GM19239 (cell line): Measurements from ENCODE around the gene SNAPC3.
"Not testable (repeated sequence)": the region's sequence is repeated elsewhere in the genome, so short reads cannot be mapped to it uniquely, and the experiment has no call there.

Source experiments
- DNase-seq: peaks from one replicate; pipeline ENCODE4 v3.0.0; 2011; ENCODE audit warnings: low spot score; ENCODE audit not compliant: insufficient read length
- FAIRE-seq: peaks from 2 replicates; lab custom pipeline; 2011; peaks lifted over from hg19 to GRCh38; lab: Jason Lieb, UNC

Gene SNAPC3

GRCh38 chr9:15421532-15421931 lies 1.1 kb upstream of the SNAPC3 start:
- DNase-seq, result no peak

GRCh38 chr9:15421990-15422371 lies 695 bp upstream of the SNAPC3 start:
- FAIRE-seq (no peak), DNase-seq (no peak)

More at GRCh38 chr9:15421532-15421931, 1.1 kb upstream of the SNAPC3 start:
- FAIRE-seq, result no peak

- FAIRE-seq (peak; percentile 64), DNase-seq (no peak)
Observed at GRCh38 chr9:15423231-15423985, 732 bp downstream of the SNAPC3 start.

GRCh38 chr9:15426019-15426418 lies 3.3 kb downstream of the SNAPC3 start:
- FAIRE-seq (peak; percentile 93), DNase-seq (no peak)

GRCh38 chr9:15427702-15428101 lies 5.0 kb downstream of the SNAPC3 start:
- FAIRE-seq, DNase-seq: not testable (repeated sequence)

GRCh38 chr9:15430920-15431844 lies 8.5 kb downstream of the SNAPC3 start:
- no peak for DNase-seq
- no peak for FAIRE-seq

GRCh38 chr9:15433191-15433590 lies 10.5 kb downstream of the SNAPC3 start:
- DNase-seq (no peak), FAIRE-seq (peak; percentile 67)

GRCh38 chr9:15433661-15434060 lies 11.0 kb downstream of the SNAPC3 start:
- peak; percentile 83 for FAIRE-seq
- no peak for DNase-seq

- FAIRE-seq (no peak), DNase-seq (no peak)
Observed at GRCh38 chr9:15438891-15439290, 16.2 kb downstream of the SNAPC3 start.

GRCh38 chr9:15441841-15442240 lies 19.2 kb downstream of the SNAPC3 start:
- DNase-seq, FAIRE-seq: not testable (repeated sequence)

- DNase-seq, FAIRE-seq: not testable (repeated sequence)
Observed at GRCh38 chr9:15442264-15442663, 19.6 kb downstream of the SNAPC3 start.

- no peak for DNase-seq
- FAIRE-seq, result no peak
Observed at GRCh38 chr9:15444141-15444540, 21.5 kb downstream of the SNAPC3 start.

GRCh38 chr9:15453956-15454355 lies 31.3 kb downstream of the SNAPC3 start:
- DNase-seq (no peak), FAIRE-seq (peak; percentile 42)

GRCh38 chr9:15461056-15461455 lies 38.4 kb downstream of the SNAPC3 start:
- DNase-seq (no peak), FAIRE-seq (no peak)

- FAIRE-seq (peak; percentile 66), DNase-seq (no peak)
Observed at GRCh38 chr9:15461601-15462000, 38.9 kb downstream of the SNAPC3 start.

GRCh38 chr9:15468145-15468544 lies 45.5 kb downstream of the SNAPC3 start:
- FAIRE-seq, result no peak
- DNase-seq, result no peak

GRCh38 chr9:15469406-15469805 lies 46.7 kb downstream of the SNAPC3 start:
- no peak for FAIRE-seq
- DNase-seq, result no peak

GRCh38 chr9:15469862-15470261 lies 47.2 kb downstream of the SNAPC3 start:
- no peak for FAIRE-seq
- DNase-seq, result no peak

- DNase-seq (no peak), FAIRE-seq (peak; percentile 67)
Observed at GRCh38 chr9:15475923-15476536, 53.4 kb downstream of the SNAPC3 start.

- no peak for DNase-seq
- FAIRE-seq, result no peak
Observed at GRCh38 chr9:15480028-15480427, 57.4 kb downstream of the SNAPC3 start.

- no peak for FAIRE-seq
- no peak for DNase-seq
Observed at GRCh38 chr9:15482146-15482545, 59.5 kb downstream of the SNAPC3 start.
